HG02970 (cell line): ENCODE results near the gene MYBPC2.

ENCODE experiments used
- ATAC-seq: cut with Tn5 transposase; IDR thresholded peaks from one replicate; pipeline ENCODE4 v1.9.1; 2021; ENCODE audit warnings: mild to moderate bottlenecking, moderate library complexity, moderate number of reproducible peaks; ENCODE audit not compliant: unreplicated experiment, low FRiP score

MYBPC2 gene

DNA sequence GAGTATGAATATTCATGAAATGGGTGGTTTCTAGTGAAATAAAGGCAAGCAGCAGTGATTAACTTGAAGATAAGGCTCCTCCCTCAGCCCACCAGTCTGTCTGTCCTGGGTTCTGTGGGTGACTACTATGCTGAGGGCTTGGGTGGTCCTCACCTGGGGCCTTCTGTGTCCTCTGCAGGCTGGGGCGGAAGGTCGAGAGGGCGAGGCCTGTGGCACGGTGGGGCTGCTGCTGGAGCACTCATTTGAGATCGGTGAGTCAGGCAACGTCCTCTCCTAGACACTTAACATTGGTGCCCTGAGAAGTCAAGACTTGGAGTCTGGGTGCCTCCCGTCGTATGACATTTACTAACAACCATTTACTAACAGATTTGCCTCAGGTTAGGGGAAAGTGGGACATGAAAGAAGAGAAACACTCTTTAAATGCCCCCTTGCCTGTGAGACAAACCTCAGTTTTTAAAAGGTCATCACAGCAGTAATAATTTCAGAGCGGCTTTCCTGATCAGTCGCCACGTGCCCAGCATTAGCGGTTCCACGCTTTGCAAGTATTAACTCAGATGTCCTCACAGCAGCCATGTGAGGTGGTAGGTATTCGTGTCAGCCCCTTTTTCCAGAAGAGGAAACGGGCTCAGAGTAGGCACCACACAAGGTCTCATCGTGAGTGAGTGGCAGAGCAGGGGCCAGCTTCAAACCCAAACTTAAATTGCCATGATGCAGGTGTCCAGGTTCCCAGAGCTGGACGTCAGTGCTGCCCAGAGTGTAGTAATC lies 45.2 kb downstream of the MYBPC2 start:
- no peak for ATAC-seq

DNA sequence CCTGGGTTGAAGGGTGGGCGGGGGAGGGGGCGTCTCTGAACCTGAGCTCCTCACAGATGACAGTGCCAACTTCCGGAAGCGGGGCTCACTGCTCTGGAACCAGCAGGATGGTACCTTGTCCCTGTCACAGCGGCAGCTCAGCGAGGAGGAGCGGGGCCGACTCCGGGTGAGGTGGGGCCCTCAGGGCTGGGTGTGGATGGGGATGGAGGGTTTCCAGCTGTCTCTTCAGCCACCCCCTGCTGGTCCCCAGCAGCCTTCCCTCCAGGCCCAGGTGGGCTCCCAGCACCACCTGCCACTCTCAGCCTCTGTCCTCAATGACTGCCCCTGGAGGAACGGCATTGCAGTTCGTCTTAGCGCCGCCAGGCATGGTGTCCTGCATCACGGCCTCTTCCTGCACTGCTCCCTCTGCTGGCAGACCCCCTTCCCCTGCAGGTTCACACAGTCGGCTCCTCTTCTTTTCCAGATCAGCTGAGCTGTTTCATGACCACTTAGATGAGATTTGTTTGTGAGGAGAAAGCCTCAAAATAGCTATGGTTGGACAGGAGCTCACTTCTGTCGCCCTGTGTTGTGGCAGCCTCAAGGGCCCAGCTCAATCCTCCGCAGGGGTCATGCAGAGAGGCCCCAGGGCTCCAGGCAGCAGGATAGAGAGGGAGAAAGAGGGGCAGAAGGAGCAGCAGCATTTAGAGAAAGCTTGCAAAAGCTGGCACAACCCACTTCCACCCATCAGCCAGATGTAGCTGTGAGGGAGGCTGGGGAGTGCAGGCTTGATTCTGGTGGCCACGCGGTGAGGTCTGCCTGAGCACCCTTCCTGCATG lies 46.4 kb downstream of the MYBPC2 start:
- ATAC-seq = no peak

- no peak for ATAC-seq
Observed at GRCh38 chr19:50479761-50480251, 47.1 kb downstream of the MYBPC2 start.

- no peak for ATAC-seq
Observed at GRCh38 chr19:50480281-50481111, 47.8 kb downstream of the MYBPC2 start.

DNA sequence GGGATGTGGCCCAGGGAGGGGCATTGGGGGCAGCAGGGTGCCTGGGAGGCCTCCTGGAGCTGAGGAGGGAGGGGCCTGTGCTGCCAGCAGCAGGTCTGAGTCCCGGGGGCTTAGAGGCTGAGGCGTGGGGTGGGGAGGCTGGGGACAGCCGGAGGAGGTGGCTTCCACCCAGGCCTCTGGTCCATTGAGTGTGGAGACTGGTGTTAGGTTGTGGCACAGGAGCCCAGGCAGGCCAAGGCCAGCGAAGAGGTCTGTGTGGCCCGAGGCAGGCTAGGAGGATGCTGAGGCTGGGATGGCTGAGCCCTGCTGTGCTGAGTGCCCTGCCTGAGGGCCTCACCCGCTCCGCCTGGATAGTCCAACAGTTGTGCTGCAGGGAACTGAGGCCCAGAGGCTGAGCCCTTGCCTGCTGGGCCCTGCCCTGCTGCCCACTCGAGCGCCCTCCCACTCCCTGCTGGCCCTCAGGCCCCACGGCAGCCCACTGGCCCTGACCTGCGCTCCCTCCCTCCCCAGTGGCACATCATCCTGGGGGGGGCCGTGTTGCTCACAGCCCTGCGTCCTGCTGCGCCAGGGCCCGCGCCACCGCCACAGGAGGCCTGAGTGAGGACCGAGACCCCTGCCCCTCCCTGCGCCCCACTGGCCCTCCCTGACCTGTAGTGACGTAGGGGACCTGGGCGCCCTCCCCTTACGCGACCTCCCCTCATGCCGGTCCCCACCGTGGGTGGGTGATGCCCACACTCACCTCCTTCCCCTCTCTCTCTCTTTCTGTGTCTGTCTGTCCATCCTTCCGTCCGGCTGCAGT lies 48.9 kb downstream of the MYBPC2 start:
- ATAC-seq = no peak

- no peak for ATAC-seq
Observed at GRCh38 chr19:50482271-50482855, 49.7 kb downstream of the MYBPC2 start.

- ATAC-seq = no peak
Observed at GRCh38 chr19:50482916-50483315, 50.2 kb downstream of the MYBPC2 start.

GRCh38 chr19:50485284-50485955 lies 52.7 kb downstream of the MYBPC2 start:
- no peak for ATAC-seq

- no peak for ATAC-seq
Observed at GRCh38 chr19:50486823-50487515, 54.3 kb downstream of the MYBPC2 start.

DNA sequence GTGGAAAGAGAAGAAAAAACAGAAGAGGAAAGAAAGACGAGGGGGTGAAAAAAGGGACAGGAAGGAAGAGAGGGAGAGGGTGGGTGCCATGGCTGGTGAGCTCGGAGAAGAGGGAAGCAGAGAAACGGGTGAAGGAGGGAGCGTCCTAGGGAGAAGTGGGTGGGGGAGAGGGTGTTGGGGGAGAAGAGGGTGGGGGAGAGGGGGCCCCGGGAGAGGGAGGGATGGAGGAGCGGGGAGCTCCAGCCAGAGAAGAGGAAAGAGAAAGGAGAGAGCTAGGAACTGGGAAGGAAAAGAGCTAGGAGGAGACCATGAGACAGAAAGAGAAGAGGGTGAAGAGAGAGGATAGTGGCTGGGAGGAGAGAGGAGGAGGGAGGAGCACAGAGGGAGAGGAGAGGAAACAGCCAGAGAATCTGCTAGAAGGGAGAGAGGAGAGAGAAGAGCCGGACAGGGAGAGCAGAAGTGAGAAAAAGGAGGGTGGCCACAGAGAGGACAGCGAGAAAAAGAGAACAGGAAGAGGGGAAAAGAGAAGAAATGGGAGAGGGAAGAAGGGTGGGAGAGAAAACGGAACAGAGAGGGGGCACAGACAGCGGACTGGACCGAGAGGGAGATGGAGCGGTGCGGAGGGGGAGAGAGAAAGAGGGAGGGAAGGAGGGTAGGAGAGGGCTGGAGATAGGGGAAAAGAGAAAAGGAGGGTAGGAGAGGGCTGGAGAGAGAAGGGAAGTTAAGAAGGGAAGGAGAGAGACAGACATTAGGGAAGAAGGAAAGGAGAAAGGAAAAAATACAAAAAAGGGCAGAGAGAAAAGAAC lies 55.9 kb downstream of the MYBPC2 start:
- ATAC-seq = no peak

DNA sequence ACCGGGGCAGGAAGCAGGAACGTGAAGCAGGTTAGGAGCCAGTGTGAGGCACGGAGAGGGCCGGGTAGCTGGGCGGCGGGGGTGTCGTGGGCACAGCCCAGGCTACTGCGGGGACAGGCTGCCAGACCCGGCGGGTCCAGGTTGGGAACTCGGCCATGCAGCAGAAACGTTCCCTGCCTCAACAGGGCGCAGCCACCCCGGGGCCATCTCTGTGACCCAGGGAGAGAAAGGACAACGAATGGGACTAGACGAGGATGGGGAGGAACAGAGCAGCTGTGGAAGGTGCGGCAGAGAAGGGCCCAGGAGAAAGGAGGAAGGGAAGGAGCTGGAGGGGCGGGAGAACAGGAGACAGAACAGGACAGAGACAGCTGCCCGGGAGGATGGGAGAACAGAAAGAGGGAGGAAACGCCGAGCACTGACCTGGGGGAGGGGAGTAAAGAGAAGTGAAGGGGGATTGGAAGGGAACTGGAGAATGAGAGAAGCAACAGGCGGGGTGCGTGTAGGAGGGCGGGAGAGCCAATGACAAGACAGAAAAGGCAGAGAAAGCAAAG lies 56.8 kb downstream of the MYBPC2 start:
- no peak for ATAC-seq

GRCh38 chr19:50490411-50490811 lies 57.7 kb downstream of the MYBPC2 start:
- no peak for ATAC-seq

DNA sequence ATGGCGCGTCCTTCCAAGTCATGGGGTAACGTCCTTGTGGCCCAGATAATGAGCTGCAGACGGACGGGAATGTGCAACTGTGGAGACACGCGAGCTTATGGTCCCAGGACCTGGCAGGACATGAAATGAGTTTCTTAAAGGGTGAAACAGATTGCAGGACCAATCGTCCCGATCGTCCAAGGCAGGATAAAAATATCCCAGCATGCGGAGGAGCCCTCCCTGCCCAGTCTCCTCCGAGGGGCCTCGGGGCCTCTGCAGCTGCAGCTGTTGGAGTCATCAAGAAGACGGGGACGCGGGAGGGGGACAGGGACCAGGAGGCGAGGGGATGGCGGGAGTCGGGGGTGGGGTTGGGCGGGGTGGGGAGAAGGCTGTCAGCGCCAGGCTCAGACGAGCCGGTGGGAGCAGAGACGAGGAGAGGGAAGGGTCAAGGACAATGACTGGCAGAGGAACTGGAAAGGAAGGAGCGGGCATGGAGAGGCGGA lies 58.3 kb downstream of the MYBPC2 start:
- no peak for ATAC-seq

DNA sequence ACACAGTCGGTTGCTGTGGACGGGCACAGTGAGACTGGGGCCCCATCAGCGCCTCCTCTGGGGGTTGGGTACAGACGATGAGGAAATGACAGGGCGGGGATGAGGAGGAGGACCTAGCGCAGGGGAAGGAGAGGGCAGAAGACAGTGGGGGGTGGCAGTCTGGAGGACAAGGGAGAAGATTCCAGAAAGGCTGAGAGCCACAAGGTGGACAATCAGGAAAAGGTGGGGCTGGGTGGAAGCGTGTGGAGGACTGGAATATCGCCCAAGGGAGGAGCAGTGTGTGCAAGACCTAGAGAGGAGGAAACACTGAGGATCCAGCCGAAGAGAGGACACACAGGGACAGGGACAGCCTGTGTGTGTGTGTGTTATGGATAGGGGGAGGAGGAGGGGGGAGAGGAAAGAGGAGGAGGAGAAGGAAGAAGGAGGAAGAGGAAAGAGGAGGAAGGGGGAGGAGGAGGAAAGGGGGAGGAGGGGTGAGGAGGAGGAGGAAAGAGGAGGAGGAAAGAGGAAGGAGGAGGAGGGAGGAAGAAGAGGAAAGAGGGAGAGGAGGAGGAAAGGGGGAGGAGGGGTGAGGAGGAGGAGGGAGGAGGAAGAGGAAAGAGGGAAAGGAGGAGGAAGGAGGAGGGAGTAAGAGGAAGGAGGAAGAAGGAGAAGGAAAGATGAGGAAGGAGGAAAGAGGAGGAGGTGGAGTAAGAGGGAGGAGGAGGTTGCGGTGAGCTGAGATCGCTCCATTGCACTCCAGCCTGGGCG lies 59.8 kb downstream of the MYBPC2 start:
- ATAC-seq = no peak

DNA sequence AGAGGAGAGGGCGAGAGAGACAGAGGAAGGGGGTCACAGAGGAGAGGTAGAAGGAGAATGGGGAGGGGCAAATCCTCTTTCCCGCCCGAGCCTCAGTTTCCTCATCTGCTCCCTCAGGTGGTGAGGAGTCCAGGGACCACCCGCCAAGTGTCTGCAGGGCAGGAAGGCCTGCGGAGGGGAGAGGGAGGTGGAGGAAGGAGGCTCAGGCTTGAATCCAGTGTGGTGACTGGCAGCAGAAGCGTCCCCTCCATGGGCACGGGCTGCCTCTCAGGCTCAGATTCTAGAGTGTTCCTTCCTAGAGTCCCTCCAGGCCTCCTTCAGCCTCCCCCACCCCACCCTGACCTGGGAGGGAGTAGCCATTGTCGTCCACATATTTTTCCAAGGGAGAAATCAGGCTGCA lies 60.5 kb downstream of the MYBPC2 start:
- ATAC-seq = no peak

DNA sequence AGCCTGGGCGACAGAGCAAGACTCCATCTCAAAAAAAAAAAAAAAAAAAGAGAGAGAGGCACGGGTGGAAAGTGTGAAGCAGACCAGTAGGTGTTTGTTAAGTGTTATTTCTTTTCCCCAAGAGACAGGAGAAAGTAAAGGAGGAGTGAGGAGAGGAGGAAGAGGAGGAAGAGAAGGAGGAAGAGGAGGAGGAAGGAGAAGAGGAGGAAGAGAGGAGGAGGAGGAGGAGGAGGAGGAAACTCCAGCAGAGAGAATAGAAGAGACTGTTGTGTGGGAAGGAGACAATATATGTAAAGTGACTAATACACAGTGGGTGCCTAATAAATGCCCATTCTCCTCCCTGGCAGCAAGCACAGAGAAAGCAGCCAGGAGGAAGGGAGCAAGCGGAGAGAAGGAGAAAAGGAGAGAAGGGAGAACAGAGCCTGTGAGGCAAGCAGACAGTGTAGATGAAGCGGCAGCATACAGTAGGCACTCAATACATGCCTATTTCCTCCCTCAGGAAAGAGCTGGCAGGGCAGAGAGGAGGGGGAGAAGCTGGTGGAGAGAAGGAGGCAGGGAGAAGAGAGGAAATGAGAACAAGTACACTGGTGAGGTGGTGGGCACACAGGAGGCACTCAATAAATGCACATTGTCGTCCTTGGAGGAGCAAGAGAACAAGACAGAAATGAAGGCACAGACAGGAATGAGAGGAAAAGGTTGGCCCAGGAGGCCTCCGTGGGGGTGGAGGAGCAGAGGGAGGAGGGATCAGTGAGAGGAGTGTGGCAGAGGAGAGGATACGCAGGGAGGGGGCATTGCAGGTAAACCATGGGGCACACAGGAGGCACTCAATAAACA lies 61.7 kb downstream of the MYBPC2 start:
- ATAC-seq = no peak
